Neuronal stem cell (in vitro differentiated cells): Measurements from ENCODE around the gene TMEM250.
A peak's percentile ranks its signal among the peaks of the same experiment; 100 is the strongest.

Experiments used
- DNase-seq: peaks from one replicate; pipeline ENCODE4 v3.0.0-alpha.2; 2013; ENCODE audit warnings: low spot score
- H2AFZ ChIP-seq: one replicate; pipeline ENCODE4 v1.6.1; 2013; ENCODE audit warnings: mild to moderate bottlenecking, low read length, inconsistent platforms
- H2AK5ac ChIP-seq: 2 replicates; pipeline ENCODE4 v1.6.1; 2013; ENCODE audit warnings: low read depth, mild to moderate bottlenecking, inconsistent platforms, low read length, moderate library complexity, mixed read lengths
- H2BK120ac ChIP-seq: 2 replicates; pipeline ENCODE4 v1.6.1; 2013; ENCODE audit warnings: low read depth, mild to moderate bottlenecking, inconsistent platforms, low read length, moderate library complexity, mixed read lengths
- H2BK12ac ChIP-seq: one replicate; pipeline ENCODE4 v1.6.1; 2013; ENCODE audit warnings: low read length, inconsistent platforms
- H2BK15ac ChIP-seq: 2 replicates; pipeline ENCODE4 v1.6.1; 2013; ENCODE audit warnings: mild to moderate bottlenecking, low read length, inconsistent platforms, mixed read lengths
- H2BK5ac ChIP-seq: one replicate; pipeline ENCODE4 v1.6.1; 2013; ENCODE audit warnings: inconsistent platforms, mild to moderate bottlenecking, low read length, moderate library complexity
- H3K14ac ChIP-seq: one replicate; pipeline ENCODE4 v1.6.1; 2013; ENCODE audit warnings: low read length, inconsistent platforms
- H3K18ac ChIP-seq: 2 replicates; pipeline ENCODE4 v1.6.1; 2013; ENCODE audit warnings: low read length, inconsistent platforms
- H3K23ac ChIP-seq: 2 replicates; pipeline ENCODE4 v1.6.1; 2013; ENCODE audit warnings: low read depth, mild to moderate bottlenecking, mixed read lengths, low read length, inconsistent platforms; ENCODE audit not compliant: poor library complexity
- H3K27ac ChIP-seq: replicated peaks from 3 replicates; pipeline ENCODE4 v1.5.1; 2013; ENCODE audit warnings: low read length, inconsistent platforms
- H3K27me3 ChIP-seq, 3 experiments: 2 replicates each; pipeline ENCODE4 v1.6.1; 2013; ENCODE audit warnings: low read length in 3 of 3, mild to moderate bottlenecking in 2 of 3, inconsistent platforms in 1 of 3, low read depth in 1 of 3, mixed read lengths in 1 of 3, moderate library complexity in 1 of 3; ENCODE audit not compliant: control insufficient read depth in 3 of 3, insufficient read depth in 3 of 3
- H3K36me3 ChIP-seq, 2 donors: replicated peaks in 1 of 2; 2 replicates each; pipeline ENCODE4 v1.6.1; 2013; ENCODE audit warnings: low read length in 2 of 2; ENCODE audit not compliant: control insufficient read depth in 2 of 2, insufficient read depth in 2 of 2
- H3K4ac ChIP-seq: 2 replicates; pipeline ENCODE4 v1.6.1; 2013; ENCODE audit warnings: inconsistent platforms, mild to moderate bottlenecking, low read length, moderate library complexity
- H3K4me1 ChIP-seq, 2 donors: 1 replicate in 1 of 2; 2 replicates in 1 of 2; pipeline ENCODE4 v1.6.1; 2013; ENCODE audit warnings: low read length in 2 of 2, low read depth in 1 of 2; ENCODE audit not compliant: control insufficient read depth in 2 of 2, insufficient read depth in 1 of 2
- H3K4me2 ChIP-seq: one replicate; pipeline ENCODE4 v1.6.1; 2013; ENCODE audit warnings: mild to moderate bottlenecking, low read length, inconsistent platforms; ENCODE audit not compliant: insufficient read depth, poor library complexity, severe bottlenecking
- H3K4me3 ChIP-seq, 2 donors: 2 replicates each; pipeline ENCODE4 v1.5.1; 2013; ENCODE audit warnings: low read length in 2 of 2, mild to moderate bottlenecking in 2 of 2, inconsistent platforms in 1 of 2, moderate library complexity in 1 of 2
- H3K79me1 ChIP-seq: one replicate; pipeline ENCODE4 v1.6.1; 2013; ENCODE audit warnings: low read depth, mild to moderate bottlenecking, inconsistent platforms, low read length, moderate library complexity
- H3K9ac ChIP-seq: one replicate; pipeline ENCODE4 v1.6.1; 2013; ENCODE audit warnings: mild to moderate bottlenecking, low read depth, low read length, inconsistent platforms; ENCODE audit not compliant: poor library complexity
- H3K9me3 ChIP-seq, 2 donors: replicated peaks in 1 of 2; 2 replicates each; pipeline versions ENCODE3 to v1.6.1; 2013; ENCODE audit warnings: low read length in 2 of 2, mild to moderate bottlenecking in 2 of 2, inconsistent platforms in 1 of 2, low read depth in 1 of 2, mixed read lengths in 1 of 2, moderate library complexity in 1 of 2; ENCODE audit not compliant: control insufficient read depth in 2 of 2, insufficient read depth in 1 of 2
- H4K8ac ChIP-seq: one replicate; pipeline ENCODE4 v1.6.1; 2013; ENCODE audit warnings: low read depth, mild to moderate bottlenecking, inconsistent platforms, low read length, moderate library complexity
- H4K91ac ChIP-seq: one replicate; pipeline ENCODE4 v1.6.1; 2013; ENCODE audit warnings: low read length, low read depth, mild to moderate bottlenecking, inconsistent platforms; ENCODE audit not compliant: poor library complexity
- WGBS, 2 donors: extraction: QIAGEN DNeasy Blood & Tissue Kit; methylation state at CpG; one replicate each; pipeline ENCODE4 v1.1.7; 2013; ENCODE audit warnings: missing lambda C conversion rate in 2 of 2, mixed read lengths in 1 of 2; ENCODE audit not compliant: insufficient read length in 2 of 2, insufficient replicate concordance in 1 of 2; ENCODE audit errors: extremely low coverage in 2 of 2; 5-methylcytosine and 5-hydroxymethylcytosine counted together

Gene TMEM250

GRCh38 chr9:136132512-136133050 is 13.9 kb upstream of the TMEM250 start:
- Histone ChIP-seq H3K23ac (peak overlapping the region; percentile 97), H2AK5ac (peak overlapping the region; percentile 95), H3K4ac (no peak overlapping the region), H3K79me1 (peaks cover 4% of the 10 kb centered on the region), H2BK5ac (peak overlapping the region; percentile 97), H3K4me3 (peak overlapping the region in 1 of 2 donors; percentile 75), H2BK15ac (peak overlapping the region; percentile 49), H3K36me3 (no peaks in the 10 kb centered on the region), H3K27ac (no peak overlapping the region), H3K9ac (peak overlapping the region; percentile 70), H3K14ac (peak overlapping the region; percentile 56), H3K9me3 (no peaks in the 10 kb centered on the region), H3K18ac (peak overlapping the region; percentile 96), H2AFZ (no peak overlapping the region), H4K8ac (no peak overlapping the region), H3K27me3 (peaks cover 3 to 92% (median 35%) of the 10 kb centered on the region in 3 experiments), H3K4me1 (peaks cover 6 to 8% of the 10 kb centered on the region in 2 donors), H2BK120ac (peak overlapping the region; percentile 94), H4K91ac (no peak overlapping the region), H3K4me2 (peak overlapping the region; percentile 73), H2BK12ac (peak overlapping the region; percentile 41)
- WGBS, 2 donors: no CpG with 5 or more reads among the region's 52 CpGs
- DNase-seq: no peak

GRCh38 chr9:136131629-136132511 is 13.2 kb upstream of the TMEM250 start:
- peak overlapping the region; percentile 64 for H4K91ac ChIP-seq
- peak overlapping the region; percentile 97 for H3K23ac ChIP-seq
- peak overlapping the region; percentile 94 for H2BK120ac ChIP-seq
- peak overlapping the region; percentile 95 for H2AK5ac ChIP-seq
- H2BK15ac ChIP-seq: peak overlapping the region; percentile 88
- peaks cover 4% of the 10 kb centered on the region for H3K79me1 ChIP-seq
- peak overlapping the region; percentile 18 for H3K4me2 ChIP-seq
- no CpG with 5 or more reads among the region's 31 CpGs for WGBS, 2 donors
- no peaks in the 10 kb centered on the region for H3K36me3 ChIP-seq
- no peak overlapping the region for H3K4me3 ChIP-seq
- H3K4me1 ChIP-seq: peaks cover 6 to 8% of the 10 kb centered on the region in 2 donors
- H2BK5ac ChIP-seq: peak overlapping the region; percentile 97
- H3K9ac ChIP-seq: no peak overlapping the region
- no peak overlapping the region for H2AFZ ChIP-seq
- no peak overlapping the region for H3K4ac ChIP-seq
- no peaks in the 10 kb centered on the region for H3K9me3 ChIP-seq
- H4K8ac ChIP-seq: no peak overlapping the region
- H3K27me3 ChIP-seq: peaks cover 3 to 92% (median 35%) of the 10 kb centered on the region in 3 experiments
- no peak for DNase-seq
- peak overlapping the region; percentile 14 for H2BK12ac ChIP-seq
- no peak overlapping the region for H3K27ac ChIP-seq
- no peak overlapping the region for H3K14ac ChIP-seq
- H3K18ac ChIP-seq: peak overlapping the region; percentile 96

GRCh38 chr9:136129176-136129575 is 10.5 kb upstream of the TMEM250 start:
- Histone ChIP-seq H2BK5ac (no peak overlapping the region), H3K27me3 (peaks cover 3 to 85% (median 27%) of the 10 kb centered on the region in 3 experiments)

GRCh38 chr9:136128436-136128835 is 9.8 kb upstream of the TMEM250 start:
- Histone ChIP-seq H3K4ac (no peak overlapping the region), H2BK15ac (no peak overlapping the region), H3K9me3 (no peaks in the 10 kb centered on the region), H4K91ac (no peak overlapping the region), H3K18ac (no peak overlapping the region), H3K23ac (no peak overlapping the region), H2BK120ac (no peak overlapping the region), H4K8ac (no peak overlapping the region), H2AFZ (no peak overlapping the region), H3K4me3 (no peak overlapping the region), H2BK12ac (no peak overlapping the region), H2BK5ac (no peak overlapping the region), H3K9ac (no peak overlapping the region), H3K4me2 (no peak overlapping the region), H3K14ac (no peak overlapping the region), H3K27me3 (peaks cover 2 to 82% (median 20%) of the 10 kb centered on the region in 3 experiments), H3K27ac (no peak overlapping the region), H3K79me1 (peaks cover 4% of the 10 kb centered on the region), H3K4me1 (peaks cover 0 to under 1% of the 10 kb centered on the region in 2 donors), H2AK5ac (no peak overlapping the region), H3K36me3 (no peaks in the 10 kb centered on the region)
- no peak for DNase-seq
- no CpG with 5 or more reads among the region's 17 CpGs for WGBS, 2 donors

More at GRCh38 chr9:136129176-136129575, 10.5 kb upstream of the TMEM250 start:
- no CpG with 5 or more reads among the region's 17 CpGs for WGBS, 2 donors
- H2AFZ ChIP-seq: no peak overlapping the region
- peak overlapping the region; percentile 89 for H2BK15ac ChIP-seq
- H3K4me1 ChIP-seq: peaks cover 2 to 6% of the 10 kb centered on the region in 2 donors
- no peak overlapping the region for H3K14ac ChIP-seq
- no peak overlapping the region for H3K4me3 ChIP-seq
- no peak overlapping the region for H3K9ac ChIP-seq
- H2AK5ac ChIP-seq: no peak overlapping the region
- H2BK120ac ChIP-seq: no peak overlapping the region
- H3K79me1 ChIP-seq: peaks cover 4% of the 10 kb centered on the region
- peak overlapping the region; percentile 84 for H3K4ac ChIP-seq
- DNase-seq: no peak
- H3K4me2 ChIP-seq: no peak overlapping the region
- no peaks in the 10 kb centered on the region for H3K9me3 ChIP-seq
- no peak overlapping the region for H4K8ac ChIP-seq
- no peak overlapping the region for H4K91ac ChIP-seq
- peak overlapping the region; percentile 20 for H3K23ac ChIP-seq
- no peaks in the 10 kb centered on the region for H3K36me3 ChIP-seq
- H2BK12ac ChIP-seq: no peak overlapping the region
- peak overlapping the region; percentile 48 for H3K18ac ChIP-seq
- no peak overlapping the region for H3K27ac ChIP-seq
